GM19438 (cell line): ENCODE measurements around the gene KCNN1.
"Not testable (repeated sequence)": the region's sequence is repeated elsewhere in the genome, so short reads cannot be mapped to it uniquely, and the experiment has no call there.

Experiments used
- ATAC-seq: cut with Tn5 transposase; IDR thresholded peaks from one replicate; pipeline ENCODE4 v1.9.1; 2021; ENCODE audit warnings: low read depth; ENCODE audit not compliant: unreplicated experiment

Gene KCNN1

DNA sequence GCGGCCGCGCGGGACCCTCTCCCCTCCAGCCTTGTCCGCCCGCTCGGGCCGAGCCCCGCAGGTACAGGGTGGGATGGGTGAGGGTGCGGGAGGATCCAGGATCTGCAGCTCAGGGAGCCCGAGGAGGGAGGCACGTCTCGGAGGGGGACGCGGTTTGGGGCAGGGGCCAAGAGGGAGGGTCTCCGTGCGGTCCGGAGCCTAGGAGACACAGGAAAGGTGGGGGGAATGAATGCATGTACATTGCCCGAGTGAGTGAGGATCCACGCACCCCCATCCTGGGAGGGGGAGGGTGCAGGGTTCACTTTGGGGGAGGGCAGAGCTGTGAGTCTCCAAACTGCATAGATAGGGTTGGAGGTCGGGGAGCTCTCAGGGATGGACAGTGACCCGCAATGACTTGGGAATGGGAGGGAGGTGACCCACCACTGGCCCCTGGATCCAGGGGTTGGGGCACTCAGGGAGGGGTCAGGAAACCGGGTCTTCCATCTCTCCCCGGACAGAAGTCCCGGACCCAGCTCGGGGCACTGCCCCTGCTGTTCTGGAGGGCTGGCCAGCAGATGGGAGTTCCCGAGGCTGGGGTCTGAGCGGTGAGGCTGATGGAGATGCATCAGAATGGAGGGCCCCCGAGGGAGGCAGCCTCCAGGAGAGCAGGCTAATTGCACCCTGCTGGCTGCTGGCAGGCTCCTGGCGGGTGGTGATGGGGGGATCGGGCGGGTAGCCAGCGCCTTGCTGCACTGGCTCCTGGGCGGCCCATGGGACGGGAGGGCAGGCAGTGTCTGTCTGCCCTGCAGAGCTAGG lies 547 bp downstream of the KCNN1 start:
- no peak for ATAC-seq

GRCh38 chr19:17968362-17968761 lies 1.5 kb downstream of the KCNN1 start:
- no peak for ATAC-seq

GRCh38 chr19:17969096-17969792 lies 2.3 kb downstream of the KCNN1 start:
- ATAC-seq, result no peak

DNA sequence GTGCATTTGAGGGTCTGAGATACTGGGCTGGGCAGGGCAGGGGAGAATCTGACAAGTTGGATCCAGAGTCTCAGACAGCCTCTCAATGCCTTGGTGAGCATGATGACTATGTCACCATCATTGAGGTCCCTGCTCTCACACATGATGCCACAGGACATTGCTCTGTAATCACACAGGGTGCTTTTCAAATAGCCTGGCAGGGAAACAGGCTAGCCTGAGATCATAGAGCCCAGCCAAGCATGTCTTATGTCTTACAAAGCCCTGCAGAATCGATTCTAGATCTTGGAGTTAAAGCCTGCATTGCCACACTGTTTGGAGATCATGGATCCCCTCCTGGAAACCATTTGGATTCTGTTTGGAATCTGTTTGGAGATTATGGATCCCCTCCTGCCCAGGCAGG lies 5.3 kb downstream of the KCNN1 start:
- ATAC-seq, result no peak

DNA sequence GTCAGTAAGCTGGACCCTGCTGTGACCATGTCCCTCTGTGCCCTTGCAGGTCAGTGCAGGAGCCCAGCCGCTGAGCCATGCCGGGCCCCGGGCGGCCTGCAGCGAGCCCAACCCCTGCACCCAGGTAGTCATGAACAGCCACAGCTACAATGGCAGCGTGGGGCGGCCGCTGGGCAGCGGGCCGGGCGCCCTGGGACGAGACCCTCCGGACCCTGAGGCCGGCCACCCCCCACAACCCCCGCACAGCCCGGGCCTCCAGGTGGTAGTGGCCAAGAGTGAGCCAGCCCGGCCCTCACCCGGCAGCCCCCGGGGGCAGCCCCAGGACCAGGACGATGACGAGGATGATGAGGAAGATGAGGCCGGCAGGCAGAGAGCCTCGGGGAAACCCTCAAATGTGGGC lies 6.9 kb downstream of the KCNN1 start:
- no peak for ATAC-seq

DNA sequence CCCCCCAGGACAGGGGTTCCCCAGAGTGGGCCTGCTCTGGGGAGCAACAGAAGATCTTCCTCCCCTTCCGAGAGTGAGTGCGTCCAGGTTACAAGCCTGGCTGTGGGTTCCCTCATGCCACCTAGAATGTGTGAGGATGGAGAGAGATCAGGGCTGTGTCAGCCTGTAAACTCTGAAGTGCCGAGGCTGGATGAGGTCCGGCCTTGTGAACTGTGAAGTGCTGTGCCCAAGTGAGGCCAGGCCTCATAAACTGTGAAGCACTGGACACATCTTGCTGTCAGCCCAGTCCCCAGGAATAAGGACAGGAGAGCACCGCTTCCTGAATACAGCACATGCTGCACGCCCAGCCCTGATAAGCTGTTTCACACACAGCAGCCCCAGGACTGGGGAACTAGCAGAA lies 7.6 kb downstream of the KCNN1 start:
- ATAC-seq, result no peak

DNA sequence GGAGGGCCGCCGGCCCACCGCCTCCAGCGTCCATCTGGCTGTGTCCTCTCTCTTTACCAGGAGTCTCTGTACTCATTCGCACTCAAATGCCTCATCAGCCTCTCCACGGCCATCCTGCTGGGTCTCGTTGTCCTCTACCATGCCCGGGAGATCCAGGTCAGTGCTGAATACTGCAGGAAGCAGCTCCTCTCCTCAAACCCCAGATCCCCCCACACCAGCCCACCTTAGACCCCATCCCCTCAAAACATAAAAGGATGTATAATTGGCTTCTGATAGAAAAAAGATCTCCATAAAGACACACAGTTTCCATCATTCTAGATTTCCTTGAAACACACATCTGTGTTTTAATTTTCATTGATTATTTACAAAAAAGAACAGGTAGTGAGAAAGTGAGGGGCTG lies 8.1 kb downstream of the KCNN1 start:
- no peak for ATAC-seq

DNA sequence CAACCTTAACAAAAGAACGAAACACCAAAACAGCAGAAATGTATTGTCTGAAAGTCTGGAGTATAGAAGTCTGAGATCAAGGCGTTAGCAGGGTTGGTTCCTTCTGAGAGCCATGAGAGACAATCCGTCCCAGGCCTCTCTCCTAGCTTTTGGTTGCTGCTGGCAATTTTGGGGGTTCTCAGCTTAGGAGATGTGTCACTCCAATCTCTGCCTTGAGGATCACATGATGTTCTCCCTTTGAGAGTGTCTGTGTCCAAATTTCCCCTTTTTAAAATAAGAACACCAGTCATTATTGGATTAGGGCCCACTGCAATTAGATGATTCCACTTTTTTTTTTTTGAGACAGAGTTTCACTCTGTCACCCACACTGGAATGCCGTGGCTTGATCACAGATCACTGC lies 10.1 kb downstream of the KCNN1 start:
- no peak for ATAC-seq

GRCh38 chr19:17977488-17977887 lies 10.6 kb downstream of the KCNN1 start:
- ATAC-seq, result no peak

DNA sequence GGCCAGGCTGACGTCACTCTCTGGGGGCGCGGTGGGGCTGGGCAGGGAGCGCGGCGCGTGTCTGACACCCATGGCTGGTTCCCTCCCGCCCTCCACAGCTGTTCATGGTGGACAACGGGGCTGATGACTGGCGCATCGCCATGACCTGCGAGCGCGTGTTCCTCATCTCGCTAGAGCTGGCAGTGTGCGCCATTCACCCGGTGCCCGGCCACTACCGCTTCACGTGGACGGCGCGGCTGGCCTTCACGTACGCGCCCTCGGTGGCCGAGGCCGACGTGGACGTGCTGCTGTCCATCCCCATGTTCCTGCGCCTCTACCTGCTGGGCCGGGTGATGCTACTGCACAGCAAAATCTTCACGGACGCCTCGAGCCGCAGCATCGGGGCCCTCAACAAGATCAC lies 14.7 kb downstream of the KCNN1 start:
- ATAC-seq, result no peak

DNA sequence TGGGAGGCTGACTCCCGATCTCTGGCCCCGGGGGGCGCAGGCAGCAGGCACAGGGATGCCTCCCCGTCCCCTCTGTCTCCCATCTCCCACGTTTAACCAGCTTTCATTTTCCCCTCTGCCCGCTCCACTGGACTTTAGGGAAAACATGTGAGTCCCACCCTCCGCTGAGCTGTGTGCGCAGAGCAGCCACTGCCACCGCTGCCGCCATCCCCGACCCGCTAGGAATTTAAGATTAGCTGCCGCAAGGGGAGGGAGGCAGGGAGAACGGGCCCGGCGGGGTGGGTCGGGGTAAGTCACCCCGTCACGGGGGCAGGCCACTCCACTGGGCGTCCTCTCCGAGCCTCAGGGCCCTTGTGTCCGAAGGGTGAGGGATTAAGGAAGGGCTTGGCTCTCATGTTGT lies 15.5 kb downstream of the KCNN1 start:
- no peak for ATAC-seq

DNA sequence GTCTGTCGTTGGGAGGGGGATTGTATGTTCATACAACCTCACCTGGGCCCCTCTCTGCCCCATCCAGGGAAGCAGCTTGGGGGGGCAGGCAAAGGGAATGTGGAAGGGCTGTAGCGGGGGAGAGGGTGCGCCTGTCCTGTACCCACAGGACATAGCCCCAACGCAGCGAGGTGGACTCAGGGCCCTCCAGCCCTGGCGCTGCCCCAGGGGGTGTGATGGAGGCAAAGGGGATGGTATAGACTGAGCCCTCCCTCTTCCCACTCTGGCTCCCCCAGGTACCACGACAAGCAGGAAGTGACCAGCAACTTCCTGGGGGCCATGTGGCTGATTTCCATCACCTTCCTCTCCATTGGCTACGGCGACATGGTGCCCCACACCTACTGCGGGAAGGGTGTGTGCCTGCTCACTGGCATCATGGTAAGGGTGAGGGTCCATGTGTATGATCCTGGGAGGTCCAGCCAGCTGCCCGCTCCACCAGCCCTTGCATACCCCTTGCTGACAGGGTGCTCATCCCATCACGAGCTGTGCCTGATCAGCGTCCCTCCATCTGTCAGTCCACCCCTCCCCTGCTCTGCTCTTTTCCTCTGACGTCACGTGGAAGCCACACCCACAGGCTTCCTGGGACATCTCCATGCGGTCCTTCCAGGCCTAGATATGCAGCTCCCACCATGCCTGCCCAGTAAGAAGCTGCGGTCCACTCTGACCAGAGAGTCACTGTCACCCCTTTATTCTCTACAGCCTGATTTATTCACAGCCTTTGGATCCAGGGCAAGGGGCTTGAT lies 18.3 kb downstream of the KCNN1 start:
- no peak for ATAC-seq

DNA sequence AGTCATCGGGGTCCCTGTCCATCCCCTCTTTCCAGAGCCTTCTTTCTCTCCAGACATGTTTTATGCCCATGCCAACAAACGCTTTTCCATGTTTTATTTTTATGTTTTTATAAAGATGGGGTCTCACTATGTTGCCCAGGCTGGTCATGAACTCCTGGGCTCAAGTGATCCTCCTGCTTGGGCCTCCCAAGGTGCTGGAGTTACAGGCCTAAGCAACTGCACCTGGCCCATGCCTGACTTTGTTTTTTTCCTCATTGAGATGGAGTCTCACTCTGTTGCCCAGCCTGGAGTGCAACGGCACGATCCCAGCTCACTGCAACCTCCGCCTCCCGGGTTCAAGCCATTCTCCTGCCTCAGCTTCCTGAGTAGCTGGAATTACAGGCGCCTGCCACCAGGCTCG lies 19.7 kb downstream of the KCNN1 start:
- not testable (repeated sequence) for ATAC-seq

GRCh38 chr19:17988161-17988560 lies 21.3 kb downstream of the KCNN1 start:
- no peak for ATAC-seq

GRCh38 chr19:17989425-17990094 lies 22.7 kb downstream of the KCNN1 start:
- ATAC-seq, result no peak

GRCh38 chr19:17993076-17993813 lies 26.3 kb downstream of the KCNN1 start:
- no peak for ATAC-seq

- ATAC-seq, result no peak
Measured at GRCh38 chr19:17996826-17997316, 30.0 kb downstream of the KCNN1 start.

DNA sequence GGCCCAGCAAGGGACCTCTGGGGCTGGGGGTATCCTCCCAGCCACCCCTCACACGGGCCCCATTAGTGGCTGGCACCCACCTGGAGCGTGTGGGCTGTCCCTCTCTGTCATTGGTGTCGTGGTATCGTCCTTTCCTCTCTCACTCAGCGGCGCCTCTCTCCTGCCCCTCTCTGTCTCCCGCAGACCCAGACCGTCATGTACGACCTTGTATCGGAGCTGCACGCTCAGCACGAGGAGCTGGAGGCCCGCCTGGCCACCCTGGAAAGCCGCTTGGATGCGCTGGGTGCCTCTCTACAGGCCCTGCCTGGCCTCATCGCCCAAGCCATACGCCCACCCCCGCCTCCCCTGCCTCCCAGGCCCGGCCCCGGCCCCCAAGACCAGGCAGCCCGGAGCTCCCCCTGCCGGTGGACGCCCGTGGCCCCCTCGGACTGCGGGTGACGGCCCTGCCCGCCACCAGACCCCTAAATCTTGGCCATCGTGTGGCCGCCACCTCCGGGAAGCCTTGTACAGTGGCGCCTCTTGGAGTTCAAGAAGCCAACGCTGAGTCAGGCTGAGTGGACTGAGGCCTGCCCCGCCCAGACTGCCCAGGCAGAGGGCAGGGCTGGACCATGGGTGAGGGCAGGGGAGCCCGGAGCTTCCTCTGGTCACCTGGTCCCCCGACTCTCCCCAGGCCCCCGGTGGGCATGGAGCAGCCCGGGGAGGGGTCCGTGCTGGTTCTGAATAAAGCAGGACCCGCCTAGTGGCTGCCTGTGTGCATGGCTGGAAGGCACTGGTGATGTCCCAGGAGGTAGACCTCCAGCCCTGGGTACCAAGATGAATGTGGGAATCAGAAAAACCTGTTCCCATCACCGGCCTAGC lies 31.3 kb downstream of the KCNN1 start:
- ATAC-seq, result no peak

DNA sequence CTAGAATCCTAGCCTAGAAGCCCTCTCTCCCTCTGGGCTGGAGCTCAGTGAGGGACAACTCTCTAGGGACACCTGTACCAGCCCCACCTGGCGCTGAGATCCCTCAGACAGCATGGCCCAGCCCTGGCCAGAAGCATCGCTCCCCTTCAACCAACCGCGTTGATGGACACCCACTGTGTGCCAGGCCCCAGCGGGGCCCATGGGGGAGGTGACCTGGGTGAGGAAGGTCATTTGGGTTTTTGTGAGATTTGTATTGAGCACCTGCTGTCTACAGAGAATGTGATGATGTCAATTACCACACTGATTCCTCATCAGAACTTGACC lies 31.9 kb downstream of the KCNN1 start:
- ATAC-seq, result no peak
